Upper lobe of left lung (tissue), 4 donors: Measurements from ENCODE around the gene ZNF503.

Experiments used
- CTCF ChIP-seq, 6 experiments: fragments of 450-650 bp in 4 of 6; fragments of 200-600 bp in 2 of 6; sonication (generic) in 2 of 6; IDR thresholded peaks; one replicate each; pipeline ENCODE4 v1.5.1; 2016 to 2019; ENCODE audit warnings: antibody characterized with exemption in 6 of 6
- EP300 ChIP-seq, 4 donors: sonication (generic); formaldehyde crosslinking; IDR thresholded peaks; one replicate each; pipeline ENCODE4 v1.5.1; 2017; ENCODE audit warnings: antibody characterized with exemption in 4 of 4, control low read depth in 2 of 4
- POLR2A ChIP-seq, 4 donors: fragments of 450-650 bp; IDR thresholded peaks; one replicate each; pipeline ENCODE4 v1.5.1; 2016 to 2017; ENCODE audit warnings: antibody characterized with exemption in 4 of 4, mild to moderate bottlenecking in 2 of 4
- POLR2AphosphoS5 ChIP-seq, 2 donors: sonication (generic); formaldehyde crosslinking; IDR thresholded peaks; one replicate each; pipeline ENCODE4 v1.5.1; 2017; ENCODE audit warnings: antibody characterized with exemption in 2 of 2

GRCh38 chr10:75410132-75411005 lies 8.8 kb upstream of the ZNF503 start:
- TF ChIP-seq CTCF (IDR thresholded peaks at IDR 0.05) (no peak), POLR2A (IDR thresholded peaks at IDR 0.05) (no peak), EP300 (IDR thresholded peaks at IDR 0.05) (no peak), POLR2AphosphoS5 (IDR thresholded peaks at IDR 0.05) (no peak)
